K562 (cell line): ENCODE data around the gene C1QTNF5. TPM values are rescaled to one million over a fixed set of nuclear protein-coding genes. Genes with fewer than 3 reads are reported as not detected.

Experiments used
- CAMTA2 ChIP-seq: fragments of 250-450 bp; sonication (Bioruptor Pico); conservative IDR thresholded peaks from 2 replicates; pipeline ENCODE4 v1.5.1; 2022
- CBX3 ChIP-seq, 2 experiments: IDR thresholded peaks; 1 replicate in 1 of 2; 2 replicates in 1 of 2; pipeline ENCODE4 v1.6.1; 2012; ENCODE audit warnings: inconsistent platforms in 2 of 2, low read length in 2 of 2, borderline replicate concordance in 1 of 2, control low read depth in 1 of 2
- CCAR2 ChIP-seq: fragments of 200-400 bp; formaldehyde crosslinking; IDR thresholded peaks from 2 replicates; pipeline ENCODE4 v1.6.1; 2017; ENCODE audit warnings: mild to moderate bottlenecking, low read depth, low read length
- ETV5 ChIP-seq: sonication (generic); formaldehyde crosslinking; IDR thresholded peaks from 2 replicates; pipeline ENCODE4 v1.4.0; 2020; ENCODE audit warnings: low read depth, mild to moderate bottlenecking, missing genetic modification reagents
- MEIS2 ChIP-seq: fragments of 450-650 bp; IDR thresholded peaks from 2 replicates; pipeline ENCODE4 v1.6.1; 2014; ENCODE audit warnings: mild to moderate bottlenecking; ENCODE audit not compliant: partially characterized antibody
- RFX1 ChIP-seq: fragments of 450-650 bp; IDR thresholded peaks from 2 replicates; pipeline ENCODE4 v1.6.1; 2016; ENCODE audit warnings: mild to moderate bottlenecking, moderate library complexity
- TBL1XR1 ChIP-seq, 2 experiments: IDR thresholded peaks; 2 replicates each; pipeline ENCODE4 v1.6.1; 2012; ENCODE audit warnings: improper control_type of control experiment in 2 of 2, low read length in 2 of 2, mild to moderate bottlenecking in 1 of 2
- TFAP4 ChIP-seq: sonication (generic); formaldehyde crosslinking; IDR thresholded peaks from 2 replicates; pipeline ENCODE4 v1.8.0; 2022; ENCODE audit warnings: missing genetic modification reagents, mild to moderate bottlenecking, moderate library complexity, borderline replicate concordance
- ZFPM2 ChIP-seq: fragments of 250-450 bp; sonication (Bioruptor Pico); IDR thresholded peaks from 2 replicates; pipeline ENCODE4 v1.5.1; 2022; ENCODE audit warnings: mild to moderate bottlenecking
- ZNF212 ChIP-seq: fragments of 450-650 bp; formaldehyde crosslinking; IDR thresholded peaks from 2 replicates; pipeline ENCODE4 v1.4.0; 2020; ENCODE audit warnings: mild to moderate bottlenecking
- polyA plus RNA-seq, 8 experiments: library from polyadenylated mRNA; depleted of rRNA in 4 of 8; stranded (reverse) in 5 of 8; unstranded in 3 of 8; fragments of >200 nt; fragmentation: Nextera tagmentation in 2 of 8; fragmentation: Illumina TruSeq in 1 of 8; extraction: Ambion mirVana in 2 of 8; extraction: Trizol in 1 of 8; gene quantifications; 2 replicates each; pipeline versions ENCODE4 v1.2.1 to v1.2.3, GENCODE V29; 2011 to 2014; ENCODE audit warnings: inconsistent platforms in 1 of 8, missing spikeins in 1 of 8
- total RNA-seq, 7 experiments: library from RNA; depleted of rRNA in 6 of 7; stranded (reverse); fragments of >200 nt in 6 of 7; fragmentation: Illumina TruSeq in 2 of 7; extraction: Trizol in 2 of 7; gene quantifications; 2 replicates each; pipeline versions ENCODE4 v1.2.1 to v1.2.3, GENCODE V29; 2011 to 2021; ENCODE audit warnings: low replicate concordance in 1 of 7

Gene C1QTNF5
- total and polyA plus RNA-seq, 9 of the 15 experiments (the other 6 are each of a cell fraction or from before 2014, with no cell fraction given) = 0.07 to 0.76 (median 0.24) TPM; not detected in 1

GRCh38 chr11:119359365-119360214, 18.9 kb upstream of the C1QTNF5 start (continued):
- TF ChIP-seq TFAP4 (CRISPR knock-in tag) = no peak
- TF ChIP-seq ZFPM2 (CRISPR knock-in tag) = no peak
- TF ChIP-seq MEIS2 = no peak
- no peak for TF ChIP-seq TBL1XR1 (IDR thresholded peaks at IDR 0.05; ENCODE audit: low read length in 2 of 2)
- TF ChIP-seq ZNF212 (CRISPR knock-in tag) = no peak
- no peak for TF ChIP-seq CAMTA2 (CRISPR knock-in tag)
- no peak for TF ChIP-seq RFX1
- no peak for TF ChIP-seq ETV5 (CRISPR knock-in tag)
- TF ChIP-seq CCAR2 = no peak
- TF ChIP-seq CBX3 (IDR thresholded peaks at IDR 0.05; ENCODE audit: borderline replicate concordance in 1 of 2, low read length in 2 of 2) = no peak
